ENCODE data around the gene GNG4.

The GNG4 gene

DNA sequence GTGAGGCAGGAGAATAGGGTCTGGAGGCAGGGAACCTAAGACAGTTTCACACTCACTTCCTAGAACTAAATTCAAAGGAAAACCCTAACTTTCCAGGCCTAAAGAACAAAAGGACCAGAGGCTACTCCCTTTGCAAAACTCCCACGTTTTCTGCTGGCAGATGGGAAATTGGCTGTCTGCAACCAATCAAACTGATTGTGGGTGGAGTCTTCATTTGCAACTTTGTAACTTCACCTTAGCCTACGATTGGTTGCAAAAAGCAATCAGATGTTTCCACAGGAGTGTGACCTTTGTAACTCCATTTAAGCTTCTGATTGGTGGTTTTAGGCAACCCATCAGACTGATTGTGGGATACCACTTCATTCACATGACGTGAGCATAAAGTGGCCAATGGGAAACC, 19.7 kb upstream of the GNG4 start:
- DNase-seq (ENCODE audit: low read depth in 2 of 2): no peak
- TF ChIP-seq, protein P1, sequence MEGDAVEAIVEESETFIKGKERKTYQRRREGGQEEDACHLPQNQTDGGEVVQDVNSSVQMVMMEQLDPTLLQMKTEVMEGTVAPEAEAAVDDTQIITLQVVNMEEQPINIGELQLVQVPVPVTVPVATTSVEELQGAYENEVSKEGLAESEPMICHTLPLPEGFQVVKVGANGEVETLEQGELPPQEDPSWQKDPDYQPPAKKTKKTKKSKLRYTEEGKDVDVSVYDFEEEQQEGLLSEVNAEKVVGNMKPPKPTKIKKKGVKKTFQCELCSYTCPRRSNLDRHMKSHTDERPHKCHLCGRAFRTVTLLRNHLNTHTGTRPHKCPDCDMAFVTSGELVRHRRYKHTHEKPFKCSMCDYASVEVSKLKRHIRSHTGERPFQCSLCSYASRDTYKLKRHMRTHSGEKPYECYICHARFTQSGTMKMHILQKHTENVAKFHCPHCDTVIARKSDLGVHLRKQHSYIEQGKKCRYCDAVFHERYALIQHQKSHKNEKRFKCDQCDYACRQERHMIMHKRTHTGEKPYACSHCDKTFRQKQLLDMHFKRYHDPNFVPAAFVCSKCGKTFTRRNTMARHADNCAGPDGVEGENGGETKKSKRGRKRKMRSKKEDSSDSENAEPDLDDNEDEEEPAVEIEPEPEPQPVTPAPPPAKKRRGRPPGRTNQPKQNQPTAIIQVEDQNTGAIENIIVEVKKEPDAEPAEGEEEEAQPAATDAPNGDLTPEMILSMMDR (IDR thresholded peaks at IDR 0.05; ENCODE audit: low read depth, low read length): no peak
- no peak overlapping the region for H3K4me3 ChIP-seq (replicated peaks in 1 of 2; ENCODE audit: low read depth in 2 of 2, low read length in 2 of 2)

DNA sequence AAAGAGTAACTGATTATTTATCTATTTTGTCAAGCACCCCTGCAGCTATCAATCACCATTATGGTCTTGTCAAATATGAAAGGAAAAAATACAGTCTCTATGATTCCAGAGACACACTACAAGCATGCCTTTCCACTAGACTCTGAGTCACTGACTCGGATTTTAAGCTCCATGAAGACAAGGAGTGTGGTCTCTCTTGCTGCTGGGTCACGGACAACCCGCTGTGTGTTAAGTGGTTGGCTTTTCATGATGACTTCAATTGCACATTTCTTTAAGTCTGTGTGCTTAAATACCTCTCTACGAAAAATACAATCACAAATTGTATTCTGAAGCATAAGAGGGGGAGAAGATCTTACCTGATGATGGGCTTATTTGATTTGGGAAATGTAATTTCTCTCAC, 14.0 kb upstream of the GNG4 start:
- DNase-seq (ENCODE audit: low read depth in 2 of 2): no peak
- TF ChIP-seq, protein P1 (IDR thresholded peaks at IDR 0.05; ENCODE audit: low read depth, low read length): no peak
- H3K4me3 ChIP-seq (replicated peaks in 1 of 2; ENCODE audit: low read depth in 2 of 2, low read length in 2 of 2): no peak overlapping the region

DNA sequence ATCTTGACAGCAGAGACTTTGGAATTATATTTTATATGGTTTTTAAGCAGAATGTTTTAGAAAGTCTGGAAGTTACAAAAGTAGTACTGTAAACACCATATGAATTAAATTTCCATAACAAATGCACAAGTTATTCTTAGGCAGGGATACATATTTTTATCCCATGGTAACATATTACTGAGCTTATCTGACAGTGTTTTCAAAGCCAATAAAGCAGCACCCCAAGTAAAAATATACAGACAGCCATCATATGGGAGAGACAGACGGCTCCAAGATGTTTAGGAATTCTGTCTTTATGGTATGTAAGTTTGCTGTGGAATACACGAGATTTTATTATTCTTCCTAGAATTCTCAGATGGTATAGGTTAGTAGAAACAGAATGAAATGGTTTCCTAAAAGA, 12.0 kb upstream of the GNG4 start:
- TF ChIP-seq, protein P1 (IDR thresholded peaks at IDR 0.05; ENCODE audit: low read depth, low read length): no peak
- H3K4me3 ChIP-seq (replicated peaks in 1 of 2; ENCODE audit: low read depth in 2 of 2, low read length in 2 of 2): no peak overlapping the region
- DNase-seq (ENCODE audit: low read depth in 2 of 2): no peak

DNA sequence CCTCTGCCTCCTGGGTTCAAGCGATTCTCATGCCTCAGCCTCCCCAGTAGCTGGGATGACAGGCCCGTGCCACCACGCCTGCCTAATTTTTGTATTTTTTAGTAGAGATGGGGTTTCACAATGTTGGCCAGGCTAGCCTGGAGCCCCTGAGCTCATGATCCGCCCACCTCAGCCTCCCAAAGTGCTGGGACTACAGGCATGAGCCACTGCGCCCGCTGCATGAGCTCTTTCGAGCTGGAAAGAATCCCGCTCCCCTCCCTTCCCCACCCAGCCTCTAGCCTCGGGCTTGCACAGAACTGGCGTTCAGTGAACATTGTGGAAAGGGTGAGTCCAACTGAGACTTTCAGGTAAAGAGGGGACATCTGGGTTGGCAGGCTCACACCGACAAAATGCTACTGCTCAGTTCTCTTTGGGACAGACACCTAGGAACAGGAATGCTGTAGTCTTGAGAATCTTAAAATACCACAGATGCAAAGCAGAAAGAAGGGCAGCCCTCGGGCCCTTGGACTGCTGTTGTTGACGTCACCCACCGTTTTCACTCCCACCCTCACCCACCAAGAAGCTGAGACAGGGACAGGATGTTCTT, 9.7 kb upstream of the GNG4 start:
- no peak for DNase-seq (ENCODE audit: low read depth in 2 of 2)
- TF ChIP-seq, protein P1 (IDR thresholded peaks at IDR 0.05; ENCODE audit: low read depth, low read length): no peak
- no peak overlapping the region for H3K4me3 ChIP-seq (replicated peaks in 1 of 2; ENCODE audit: low read depth in 2 of 2, low read length in 2 of 2)

DNA sequence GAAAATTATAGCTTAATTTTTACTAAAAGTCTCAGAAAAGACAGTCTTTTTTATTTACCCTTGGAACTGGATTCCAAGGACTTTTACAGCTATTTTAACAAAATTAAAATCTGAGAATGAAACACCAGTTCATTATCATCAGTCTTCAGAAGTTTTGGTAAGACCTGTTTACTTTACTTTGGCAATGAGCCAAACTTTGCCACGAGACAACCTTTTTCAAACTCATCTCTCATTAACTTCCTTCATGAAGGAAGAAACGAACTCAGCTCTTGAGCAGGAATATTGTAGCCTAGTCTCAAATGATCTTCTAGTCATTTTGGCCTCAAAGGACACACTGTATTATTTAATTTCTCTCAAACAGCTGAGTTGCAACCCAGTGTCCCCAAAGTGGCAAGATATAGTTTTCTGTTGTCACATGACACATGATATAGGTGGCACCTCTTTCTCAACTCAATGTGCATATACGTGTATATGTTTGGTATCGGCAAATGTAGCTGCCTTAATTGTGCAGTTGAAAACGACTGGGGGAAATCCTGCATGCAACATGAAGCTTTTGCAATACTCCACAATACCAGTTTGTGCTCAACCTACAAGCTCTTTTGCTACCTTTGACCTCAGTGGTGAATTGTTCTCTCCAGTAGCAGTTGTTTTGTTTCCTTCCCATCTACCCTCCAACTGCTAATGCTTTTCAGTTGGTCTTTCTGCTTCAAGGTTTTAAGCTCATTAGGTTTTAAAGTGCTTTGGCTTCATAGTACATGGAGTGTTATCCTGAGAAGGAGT, 8.4 kb upstream of the GNG4 start:
- TF ChIP-seq, protein P1 (IDR thresholded peaks at IDR 0.05; ENCODE audit: low read depth, low read length): no peak
- H3K4me3 ChIP-seq (replicated peaks in 1 of 2; ENCODE audit: low read depth in 2 of 2, low read length in 2 of 2): no peak overlapping the region
- no peak for DNase-seq (ENCODE audit: low read depth in 2 of 2)

DNA sequence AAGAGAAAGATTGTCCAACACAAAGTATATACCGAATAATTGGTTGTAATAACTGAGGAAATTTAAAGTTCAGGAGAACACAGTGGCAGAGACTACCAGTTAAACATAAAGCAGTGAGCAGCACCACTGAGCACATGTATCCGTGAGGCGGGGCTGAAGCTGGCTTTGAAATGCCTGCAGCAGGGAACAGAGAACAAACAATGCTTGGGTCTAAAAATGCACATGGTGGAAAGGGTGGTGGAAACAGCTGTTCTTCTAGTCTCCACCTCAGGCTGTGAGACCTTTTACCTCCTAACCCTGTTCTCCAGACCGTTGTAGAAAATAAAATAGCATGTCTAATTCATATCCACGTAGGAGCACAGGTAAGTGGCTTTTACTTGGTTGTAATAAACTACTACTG, 7.7 kb upstream of the GNG4 start:
- no peak for DNase-seq (ENCODE audit: low read depth in 2 of 2)
- TF ChIP-seq, protein P1 (IDR thresholded peaks at IDR 0.05; ENCODE audit: low read depth, low read length): no peak
- H3K4me3 ChIP-seq (replicated peaks in 1 of 2; ENCODE audit: low read depth in 2 of 2, low read length in 2 of 2): no peak overlapping the region
